H1 (cell line): Measurements from ENCODE around the gene TMEM114. TPM values are rescaled to one million over a fixed set of nuclear protein-coding genes. Genes with fewer than 3 reads are reported as not detected.
"Not testable (repeated sequence)": the region's sequence is repeated elsewhere in the genome, so short reads cannot be mapped to it uniquely, and the experiment has no call there.

Source experiments
- CTCF ChIA-PET: fragments of 300-600 bp; sonication (Branson Sonifier 250); formaldehyde crosslinking; loops from one replicate; lab custom pipeline; 2021; ENCODE audit not compliant: partially characterized antibody; lab: Charles Lee
- POLR2A ChIA-PET: fragments of 300-600 bp; sonication (Branson Sonifier 250); formaldehyde crosslinking; loops from one replicate; lab custom pipeline; 2021; ENCODE audit warnings: inconsistent platforms; ENCODE audit not compliant: partially characterized antibody; lab: Charles Lee
- DNase-seq, 2 experiments: peaks; one replicate each; pipeline versions ENCODE4 v3.0.0 to v3.0.0-alpha.2; 2010 to 2022; ENCODE audit warnings: low spot score in 2 of 2, low read depth in 1 of 2, mixed read lengths in 1 of 2
- FAIRE-seq: peaks from 2 replicates; lab custom pipeline; 2011; peaks lifted over from hg19 to GRCh38; lab: Jason Lieb, UNC
- H2AFZ ChIP-seq: 2 replicates; pipeline ENCODE4 v1.8.1; 2012; ENCODE audit warnings: low read length, inconsistent platforms
- H2AK5ac ChIP-seq: 2 replicates; pipeline ENCODE4 v1.6.1; 2013; ENCODE audit warnings: low read depth, low read length
- H2BK120ac ChIP-seq: replicated peaks from 2 replicates; pipeline ENCODE3; 2013; ENCODE audit warnings: low read depth, low read length, inconsistent platforms
- H2BK12ac ChIP-seq: 2 replicates; pipeline ENCODE4 v1.6.1; 2013; ENCODE audit warnings: low read depth, low read length
- H2BK15ac ChIP-seq: 2 replicates; pipeline ENCODE4 v1.6.1; 2013; ENCODE audit warnings: low read length
- H2BK20ac ChIP-seq: 2 replicates; pipeline ENCODE4 v1.6.1; 2013; ENCODE audit warnings: low read length
- H2BK5ac ChIP-seq: 2 replicates; pipeline ENCODE4 v1.6.1; 2013; ENCODE audit warnings: low read depth, low read length
- H3K14ac ChIP-seq: 2 replicates; pipeline ENCODE4 v1.6.1; 2013; ENCODE audit warnings: inconsistent platforms; ENCODE audit not compliant: insufficient read length
- H3K18ac ChIP-seq: 2 replicates; pipeline ENCODE4 v1.6.1; 2013; ENCODE audit warnings: low read length; ENCODE audit errors: extremely low read depth
- H3K23ac ChIP-seq: 2 replicates; pipeline ENCODE4 v1.6.1; 2013; ENCODE audit warnings: inconsistent platforms; ENCODE audit not compliant: insufficient read length
- H3K23me2 ChIP-seq: 2 replicates; pipeline ENCODE4 v1.6.1; 2013; ENCODE audit warnings: low read depth, low read length
- H3K27ac ChIP-seq: 2 replicates; pipeline ENCODE4 v1.6.1; 2011; ENCODE audit warnings: low read depth, low read length, inconsistent platforms
- H3K27me3 ChIP-seq, 4 experiments: replicated peaks in 1 of 4; 1 replicate in 1 of 4; 2 replicates in 3 of 4; pipeline versions ENCODE4 v1.6.1 to v1.8.1; 2011 to 2013; ENCODE audit warnings: low read length in 3 of 4, mild to moderate bottlenecking in 3 of 4, inconsistent platforms in 2 of 4, mixed read lengths in 2 of 4, moderate library complexity in 1 of 4; ENCODE audit not compliant: control insufficient read depth in 3 of 4, insufficient read depth in 3 of 4; ENCODE audit errors: extremely low read depth in 1 of 4
- H3K36me3 ChIP-seq, 4 experiments: 2 replicates each; pipeline versions ENCODE4 v1.6.1 to v1.8.1; 2011 to 2013; ENCODE audit warnings: mild to moderate bottlenecking in 4 of 4, low read length in 3 of 4, moderate library complexity in 2 of 4, control low read depth in 1 of 4, inconsistent platforms in 1 of 4; ENCODE audit not compliant: insufficient read depth in 4 of 4, control insufficient read depth in 2 of 4
- H3K4ac ChIP-seq: replicated peaks from 2 replicates; pipeline ENCODE3; 2013; ENCODE audit warnings: low read length, low read depth, mixed read lengths, inconsistent platforms; ENCODE audit not compliant: insufficient read length
- H3K4me1 ChIP-seq, 4 experiments: replicated peaks in 1 of 4; 1 replicate in 1 of 4; 2 replicates in 3 of 4; pipeline versions ENCODE4 v1.6.1 to v1.8.1; 2011 to 2013; ENCODE audit warnings: low read length in 3 of 4, inconsistent platforms in 2 of 4, mixed read lengths in 1 of 4; ENCODE audit not compliant: insufficient read depth in 4 of 4, control insufficient read depth in 3 of 4
- H3K4me2 ChIP-seq, 2 experiments: 2 replicates each; pipeline versions ENCODE4 v1.6.1 to v1.8.1; 2011 to 2013; ENCODE audit warnings: low read depth in 2 of 2, low read length in 2 of 2, control low read depth in 1 of 2, inconsistent platforms in 1 of 2, mild to moderate bottlenecking in 1 of 2; ENCODE audit not compliant: insufficient read depth in 1 of 2
- H3K4me3 ChIP-seq, 4 experiments: fragments of 200-600, 300-600 bp in 1 of 4; sonication (generic), shearing (Covaris generic), sonication (Bioruptor Twin) in 1 of 4; 2 replicates each; pipeline versions ENCODE4 v1.5.1 to v1.8.1; 2011 to 2016; ENCODE audit warnings: low read length in 4 of 4, low read depth in 3 of 4, control low read depth in 2 of 4, inconsistent platforms in 2 of 4, mild to moderate bottlenecking in 2 of 4, mixed read lengths in 1 of 4, moderate library complexity in 1 of 4; ENCODE audit not compliant: insufficient read depth in 2 of 4; ENCODE audit errors: extremely low read depth in 1 of 4
- H3K56ac ChIP-seq: replicated peaks from 2 replicates; pipeline ENCODE3; 2013; ENCODE audit warnings: low read depth, mild to moderate bottlenecking, mixed read lengths, low read length, inconsistent platforms; ENCODE audit not compliant: insufficient read length
- H3K79me1 ChIP-seq: 2 replicates; pipeline ENCODE4 v1.6.1; 2013; ENCODE audit warnings: low read depth, low read length, control low read depth
- H3K79me2 ChIP-seq, 2 experiments: 2 replicates each; pipeline versions ENCODE4 v1.6.1 to v1.8.1; 2012 to 2013; ENCODE audit warnings: low read length in 2 of 2, mild to moderate bottlenecking in 2 of 2, inconsistent platforms in 1 of 2; ENCODE audit not compliant: insufficient read depth in 2 of 2, control insufficient read depth in 1 of 2
- H3K9ac ChIP-seq, 4 experiments: replicated peaks in 1 of 4; 1 replicate in 1 of 4; 2 replicates in 3 of 4; pipeline versions ENCODE4 v1.6.1 to v1.8.1; 2011 to 2013; ENCODE audit warnings: low read depth in 3 of 4, low read length in 3 of 4, control low read depth in 2 of 4, mild to moderate bottlenecking in 2 of 4, moderate library complexity in 2 of 4, inconsistent platforms in 1 of 4; ENCODE audit errors: extremely low read depth in 1 of 4
- H3K9me3 ChIP-seq, 2 experiments: 2 replicates each; pipeline versions ENCODE4 v1.6.1 to v1.8.1; 2012 to 2013; ENCODE audit warnings: mild to moderate bottlenecking in 2 of 2, moderate library complexity in 2 of 2, control low read depth in 1 of 2, inconsistent platforms in 1 of 2, low read depth in 1 of 2, low read length in 1 of 2, mixed read lengths in 1 of 2; ENCODE audit not compliant: insufficient read depth in 2 of 2
- H4K20me1 ChIP-seq, 2 experiments: replicated peaks in 1 of 2; 2 replicates each; pipeline versions ENCODE3 to v1.8.1; 2011 to 2013; ENCODE audit warnings: inconsistent platforms in 2 of 2, low read length in 2 of 2, mild to moderate bottlenecking in 1 of 2; ENCODE audit not compliant: insufficient read depth in 2 of 2, control insufficient read depth in 1 of 2
- H4K5ac ChIP-seq: 2 replicates; pipeline ENCODE4 v1.6.1; 2013; ENCODE audit warnings: low read length, low read depth, mixed read lengths, inconsistent platforms; ENCODE audit not compliant: insufficient read length
- H4K8ac ChIP-seq: 2 replicates; pipeline ENCODE4 v1.8.0; 2013; ENCODE audit warnings: mild to moderate bottlenecking, moderate library complexity, low read length, inconsistent platforms; ENCODE audit not compliant: insufficient read depth; ENCODE audit errors: extremely low read depth
- H4K91ac ChIP-seq: replicated peaks from 2 replicates; pipeline ENCODE3; 2013; ENCODE audit warnings: low read length, mixed read lengths, inconsistent platforms; ENCODE audit not compliant: insufficient read length
- WGBS, 2 experiments: shearing (Covaris generic) in 1 of 2; methylation state at CpG; one replicate each; pipeline versions ENCODE4 v1.1.6 to v1.1.7; 2013 to 2015; ENCODE audit warnings: low lambda C conversion rate in 2 of 2, mixed read lengths in 2 of 2, inconsistent platforms in 1 of 2, low coverage in 1 of 2, missing lambda C conversion rate in 1 of 2; ENCODE audit not compliant: insufficient replicate concordance in 2 of 2, insufficient coverage in 1 of 2, insufficient read length in 1 of 2; ENCODE audit errors: extremely low coverage in 1 of 2, missing lambda C conversion rate in 1 of 2; 5-methylcytosine and 5-hydroxymethylcytosine counted together
- polyA plus RNA-seq, 7 experiments: library from polyadenylated mRNA; depleted of rRNA in 3 of 7; stranded (reverse) in 5 of 7; unstranded in 2 of 7; fragments of >200 nt in 5 of 7; fragments of 200-250 nt in 2 of 7; gene quantifications; 1 replicate in 5 of 7; 2 replicates in 1 of 7; 4 replicates in 1 of 7; pipeline versions ENCODE4 v1.2.1 to v1.2.3, GENCODE V29; 2011 to 2013; ENCODE audit warnings: missing spikeins in 2 of 7, mixed read lengths in 2 of 7
- total RNA-seq: library from RNA; stranded (reverse); fragmentation: NEBNext Ultra II Directional; extraction: Animal tissue kit (Norgen Biotek cat#: 25700); gene quantifications from 2 replicates; pipeline ENCODE4 v1.2.1, GENCODE V29; 2021

TMEM114 gene
- total and polyA plus RNA-seq, 2 of the 8 experiments (the other 6 are each of a cell fraction or from before 2014, with no cell fraction given) = 1.6 to 2.9 TPM

DNA sequence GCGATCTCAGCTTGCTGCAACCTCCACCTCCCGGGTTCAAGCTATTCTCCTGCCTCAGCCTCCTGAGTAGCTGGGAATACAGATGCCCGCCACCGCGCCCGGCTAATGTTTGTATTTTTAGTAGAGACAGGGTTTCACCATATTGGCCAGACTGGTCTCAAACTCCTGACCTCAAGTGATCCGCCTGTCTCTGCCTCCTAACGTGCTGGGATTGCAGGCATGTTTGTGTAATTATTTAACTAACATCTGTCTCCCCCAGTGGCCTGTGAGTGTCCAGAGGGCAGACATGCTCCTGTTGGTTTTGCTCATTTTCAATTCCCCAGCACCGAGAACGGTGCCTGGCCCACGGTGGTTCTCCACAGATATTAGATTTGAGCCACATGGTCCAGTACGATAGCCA, 19.9 kb downstream of the TMEM114 start:
- H3K4me3 ChIP-seq = not testable (repeated sequence)
- CTCF ChIA-PET = interaction anchor here (0.7 to 12.6 kb wide), 8 partner anchors 14 to 310 kb away, joined by 3 to 416 read pairs (median 50); partner anchors contain the start of genes LITAFD, METTL22 and TMEM114

More for the DNA sequence above, 19.9 kb downstream of the TMEM114 start:
- H3K23ac ChIP-seq, H3K79me1 ChIP-seq, H3K14ac ChIP-seq, H3K56ac ChIP-seq, H3K9me3 ChIP-seq, DNase-seq, H3K4ac ChIP-seq, H2BK5ac ChIP-seq, H2AFZ ChIP-seq, H2BK15ac ChIP-seq, H3K79me2 ChIP-seq, H3K23me2 ChIP-seq, H2BK120ac ChIP-seq, H2AK5ac ChIP-seq, H4K91ac ChIP-seq, H3K36me3 ChIP-seq, H3K27ac ChIP-seq, FAIRE-seq, H4K5ac ChIP-seq, H4K20me1 ChIP-seq, H4K8ac ChIP-seq, H3K27me3 ChIP-seq, H3K9ac ChIP-seq: not testable (repeated sequence)
- peak overlapping the region; percentile 62; the same call in 1 of the 2 replicates for H3K18ac ChIP-seq
- peak overlapping the region; percentile 44; the same call in 1 of the 2 replicates for H2BK12ac ChIP-seq
- H3K4me2 ChIP-seq = peak overlapping the region in 1 of 2 experiments; percentile 39; a peak in 1 of 4 replicates
- H2BK20ac ChIP-seq = peak overlapping the region; percentile 91; the same call in 1 of the 2 replicates
- POLR2A ChIA-PET = interaction anchor here (1.4 to 1.7 kb wide), 2 partner anchors 63 to 73 kb away, joined by 3 to 5 read pairs; no protein-coding TSS in a partner anchor
- WGBS, 2 experiments = 80% methylated on average over 12 of the region's 12 CpGs; no CpG with 5 or more reads in 1 of the 2 experiments
- peaks cover 2 to 36% (median 6%) of the 10 kb centered on the region in 4 experiments; a peak in 6 of 7 replicates for H3K4me1 ChIP-seq
